VCaP (cell line): ENCODE results near the gene KRTDAP.

ENCODE experiments used
- H3K27ac ChIP-seq: fragments of 450-650 bp; 2 replicates; pipeline ENCODE4 v1.5.1; 2017
- TF ChIP-seq, protein P1 (sequence below): fragments of 450-650 bp; conservative IDR thresholded peaks from 2 replicates; pipeline ENCODE4 v1.5.1; 2017; ENCODE audit warnings: mild to moderate bottlenecking, moderate library complexity

The KRTDAP gene

GRCh38 chr19:35493971-35494370, 3.7 kb upstream of the KRTDAP start:
- TF ChIP-seq, protein P1, sequence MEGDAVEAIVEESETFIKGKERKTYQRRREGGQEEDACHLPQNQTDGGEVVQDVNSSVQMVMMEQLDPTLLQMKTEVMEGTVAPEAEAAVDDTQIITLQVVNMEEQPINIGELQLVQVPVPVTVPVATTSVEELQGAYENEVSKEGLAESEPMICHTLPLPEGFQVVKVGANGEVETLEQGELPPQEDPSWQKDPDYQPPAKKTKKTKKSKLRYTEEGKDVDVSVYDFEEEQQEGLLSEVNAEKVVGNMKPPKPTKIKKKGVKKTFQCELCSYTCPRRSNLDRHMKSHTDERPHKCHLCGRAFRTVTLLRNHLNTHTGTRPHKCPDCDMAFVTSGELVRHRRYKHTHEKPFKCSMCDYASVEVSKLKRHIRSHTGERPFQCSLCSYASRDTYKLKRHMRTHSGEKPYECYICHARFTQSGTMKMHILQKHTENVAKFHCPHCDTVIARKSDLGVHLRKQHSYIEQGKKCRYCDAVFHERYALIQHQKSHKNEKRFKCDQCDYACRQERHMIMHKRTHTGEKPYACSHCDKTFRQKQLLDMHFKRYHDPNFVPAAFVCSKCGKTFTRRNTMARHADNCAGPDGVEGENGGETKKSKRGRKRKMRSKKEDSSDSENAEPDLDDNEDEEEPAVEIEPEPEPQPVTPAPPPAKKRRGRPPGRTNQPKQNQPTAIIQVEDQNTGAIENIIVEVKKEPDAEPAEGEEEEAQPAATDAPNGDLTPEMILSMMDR = no peak
- H3K27ac ChIP-seq = no peak overlapping the region

GRCh38 chr19:35491836-35492360, 1.6 kb upstream of the KRTDAP start:
- TF ChIP-seq, protein P1 = no peak
- no peak overlapping the region for H3K27ac ChIP-seq

- TF ChIP-seq, protein P1 = no peak
- no peak overlapping the region for H3K27ac ChIP-seq
These were observed 1.6 kb downstream of the KRTDAP start for GRCh38 chr19:35488677-35489076.

GRCh38 chr19:35487656-35488182, 2.5 kb downstream of the KRTDAP start:
- TF ChIP-seq, protein P1 = no peak
- H3K27ac ChIP-seq = no peak overlapping the region

GRCh38 chr19:35486268-35486708, 4.0 kb downstream of the KRTDAP start:
- peak overlapping the region; percentile 54 for H3K27ac ChIP-seq
- TF ChIP-seq, protein P1 = no peak

GRCh38 chr19:35484252-35485036, 5.8 kb downstream of the KRTDAP start:
- peak overlapping the region; percentile 54 for H3K27ac ChIP-seq
- TF ChIP-seq, protein P1 = no peak

DNA sequence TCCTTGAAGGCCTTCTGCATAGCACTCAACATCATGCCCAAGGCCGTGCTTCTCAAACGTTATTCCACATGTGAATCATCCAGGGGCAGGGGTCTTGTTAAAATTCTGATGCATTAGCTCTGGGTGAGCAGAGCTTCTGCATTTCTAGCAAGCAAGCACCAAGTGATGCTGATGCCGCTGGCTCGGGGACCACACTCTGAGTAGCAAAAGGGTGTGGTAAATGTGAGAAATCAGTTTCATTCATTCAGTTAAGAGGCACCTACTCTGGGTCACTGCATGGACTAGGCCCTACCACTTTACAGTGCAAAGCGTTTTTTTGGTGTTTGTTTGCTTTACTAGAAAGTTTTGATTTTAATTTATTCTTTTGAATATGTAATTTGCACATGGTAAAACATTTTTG, 7.2 kb downstream of the KRTDAP start:
- H3K27ac ChIP-seq = no peak overlapping the region
- TF ChIP-seq, protein P1 = no peak
